ENCODE data around the gene RAP2B.
"Not testable (repeated sequence)": the region's sequence is repeated elsewhere in the genome, so short reads cannot be mapped to it uniquely, and the experiment has no call there.

RAP2B gene

DNA sequence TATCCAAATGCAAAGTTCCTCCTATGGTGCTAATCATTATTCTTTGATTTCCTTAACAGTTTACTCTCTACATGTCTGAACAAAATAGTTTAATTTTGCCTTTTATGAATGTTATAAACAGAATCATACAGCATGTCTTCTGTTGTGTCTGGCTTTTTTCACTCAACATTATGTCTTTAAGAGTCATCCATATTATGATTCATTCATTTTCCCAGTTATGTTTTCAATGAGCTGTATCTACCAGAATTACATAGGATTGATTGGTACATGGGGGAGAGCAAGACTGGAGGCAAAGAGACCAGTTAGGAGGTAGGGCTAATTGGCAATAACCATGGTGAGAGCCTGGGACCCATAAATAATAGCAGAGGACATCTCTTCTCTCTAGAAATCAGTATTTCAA, 16.6 kb upstream of the RAP2B start:
- Histone ChIP-seq H3K4me2 (peak overlapping the region; percentile 83; the same call in 1 of the 2 replicates), H4K20me1 (ENCODE audit: insufficient read depth) (no peaks in the 10 kb centered on the region), H3K36me3 (ENCODE audit: insufficient read depth) (no peaks in the 10 kb centered on the region), H3K4me1 (ENCODE audit: low read depth, poor library complexity, severe bottlenecking) (peaks cover 47% of the 10 kb centered on the region), H3K4me3 (IDR thresholded peaks at IDR 0.05; ENCODE audit: insufficient read depth, low read depth, low read length) (no peak overlapping the region), H3K79me2 (ENCODE audit: insufficient read depth, low read depth) (0 out of 2 replicates have a peak, but pooled peaks cover 3% of the 10 kb centered on the region), H3K27ac (no peak overlapping the region), H3K27me3 (ENCODE audit: insufficient read depth, low read depth) (no peaks in the 10 kb centered on the region), H3K9ac (no peak overlapping the region), H2AFZ (ENCODE audit: low read depth) (no peak overlapping the region)
- TF ChIP-seq, protein P1, sequence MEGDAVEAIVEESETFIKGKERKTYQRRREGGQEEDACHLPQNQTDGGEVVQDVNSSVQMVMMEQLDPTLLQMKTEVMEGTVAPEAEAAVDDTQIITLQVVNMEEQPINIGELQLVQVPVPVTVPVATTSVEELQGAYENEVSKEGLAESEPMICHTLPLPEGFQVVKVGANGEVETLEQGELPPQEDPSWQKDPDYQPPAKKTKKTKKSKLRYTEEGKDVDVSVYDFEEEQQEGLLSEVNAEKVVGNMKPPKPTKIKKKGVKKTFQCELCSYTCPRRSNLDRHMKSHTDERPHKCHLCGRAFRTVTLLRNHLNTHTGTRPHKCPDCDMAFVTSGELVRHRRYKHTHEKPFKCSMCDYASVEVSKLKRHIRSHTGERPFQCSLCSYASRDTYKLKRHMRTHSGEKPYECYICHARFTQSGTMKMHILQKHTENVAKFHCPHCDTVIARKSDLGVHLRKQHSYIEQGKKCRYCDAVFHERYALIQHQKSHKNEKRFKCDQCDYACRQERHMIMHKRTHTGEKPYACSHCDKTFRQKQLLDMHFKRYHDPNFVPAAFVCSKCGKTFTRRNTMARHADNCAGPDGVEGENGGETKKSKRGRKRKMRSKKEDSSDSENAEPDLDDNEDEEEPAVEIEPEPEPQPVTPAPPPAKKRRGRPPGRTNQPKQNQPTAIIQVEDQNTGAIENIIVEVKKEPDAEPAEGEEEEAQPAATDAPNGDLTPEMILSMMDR (conservative IDR thresholded peaks at IDR 0.05; ENCODE audit: low read depth, low read length) = no peak

DNA sequence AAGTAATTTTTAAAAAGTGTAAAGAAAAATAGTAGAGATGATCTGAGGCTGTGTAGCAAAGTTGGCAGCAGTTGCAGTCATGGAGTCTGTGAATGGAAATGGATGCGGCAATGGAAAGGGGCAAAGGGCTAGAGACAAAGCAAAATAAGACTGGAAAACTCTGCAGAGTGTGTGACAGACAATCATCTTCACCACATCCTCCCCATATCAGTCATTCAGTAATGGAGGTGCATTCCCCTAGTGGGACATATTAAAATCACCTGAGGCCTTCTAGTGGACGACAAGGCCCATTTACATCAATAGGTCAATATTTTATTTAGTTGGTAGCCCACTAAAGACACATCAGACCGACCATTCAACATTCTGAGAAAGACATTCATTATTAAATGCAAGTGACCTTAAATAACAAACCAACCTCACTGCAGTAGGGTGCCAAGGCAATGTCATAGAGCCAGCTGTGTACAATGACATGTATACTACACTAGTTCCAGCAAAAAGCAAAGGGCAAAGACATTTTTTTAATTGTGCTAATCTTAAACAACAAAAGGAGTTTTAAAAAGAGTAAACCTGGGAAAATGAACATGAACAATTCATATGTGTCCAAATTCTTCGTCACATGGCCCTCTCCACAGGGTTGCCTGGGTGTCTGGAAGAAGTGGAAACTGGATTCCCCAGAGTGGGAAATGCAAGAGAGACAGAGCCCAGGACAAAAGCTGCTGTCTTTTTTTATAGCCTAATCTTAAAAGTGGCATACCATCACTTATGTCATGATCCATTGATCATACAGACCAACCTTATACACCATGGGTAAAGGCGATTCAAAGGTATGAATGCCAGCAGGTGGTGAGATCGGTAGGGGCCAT, 15.6 kb upstream of the RAP2B start:
- no peak overlapping the region for H3K4me3 ChIP-seq (IDR thresholded peaks at IDR 0.05; ENCODE audit: insufficient read depth, low read depth, low read length)
- H3K4me1 ChIP-seq (ENCODE audit: low read depth, poor library complexity, severe bottlenecking) = peaks cover 44% of the 10 kb centered on the region
- 0 out of 2 replicates have a peak, but pooled peaks cover 3% of the 10 kb centered on the region for H3K79me2 ChIP-seq (ENCODE audit: insufficient read depth, low read depth)
- no peak overlapping the region for H3K4me2 ChIP-seq
- no peaks in the 10 kb centered on the region for H3K36me3 ChIP-seq (ENCODE audit: insufficient read depth)
- no peaks in the 10 kb centered on the region for H3K27me3 ChIP-seq (ENCODE audit: insufficient read depth, low read depth)
- TF ChIP-seq, protein P1 (conservative IDR thresholded peaks at IDR 0.05; ENCODE audit: low read depth, low read length) = no peak
- H2AFZ ChIP-seq (ENCODE audit: low read depth) = no peak overlapping the region
- H4K20me1 ChIP-seq (ENCODE audit: insufficient read depth) = no peaks in the 10 kb centered on the region
- no peak overlapping the region for H3K27ac ChIP-seq
- no peak overlapping the region for H3K9ac ChIP-seq

DNA sequence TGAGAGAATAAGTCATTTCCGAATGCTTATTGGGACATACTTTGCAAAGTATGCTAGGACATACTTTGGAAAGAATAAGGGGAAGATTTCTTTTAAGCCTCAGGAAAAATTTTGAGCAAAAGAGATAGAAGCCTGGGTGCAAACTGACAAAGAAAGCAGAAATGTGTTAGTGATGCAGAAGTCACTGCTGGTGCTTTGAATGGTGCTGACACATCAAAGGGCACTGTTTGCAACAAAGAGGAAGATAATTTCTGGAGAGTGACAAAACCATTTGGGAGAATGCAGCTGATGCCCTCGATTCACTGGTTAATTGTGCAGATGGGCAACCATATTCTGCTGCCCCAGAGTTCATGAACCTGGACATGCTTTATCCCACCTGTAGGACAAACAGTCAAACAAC, 11.0 kb upstream of the RAP2B start:
- H2AFZ ChIP-seq (ENCODE audit: low read depth) = no peak overlapping the region
- H3K27me3 ChIP-seq (ENCODE audit: insufficient read depth, low read depth) = no peaks in the 10 kb centered on the region
- peaks cover 7% of the 10 kb centered on the region for H3K4me1 ChIP-seq (ENCODE audit: low read depth, poor library complexity, severe bottlenecking)
- H3K9ac ChIP-seq = no peak overlapping the region
- H4K20me1 ChIP-seq (ENCODE audit: insufficient read depth) = no peaks in the 10 kb centered on the region
- TF ChIP-seq, protein P1 (conservative IDR thresholded peaks at IDR 0.05; ENCODE audit: low read depth, low read length) = no peak
- no peak overlapping the region for H3K4me2 ChIP-seq
- no peaks in the 10 kb centered on the region for H3K36me3 ChIP-seq (ENCODE audit: insufficient read depth)
- H3K79me2 ChIP-seq (ENCODE audit: insufficient read depth, low read depth) = no peaks in the 10 kb centered on the region
- no peak overlapping the region for H3K4me3 ChIP-seq (IDR thresholded peaks at IDR 0.05; ENCODE audit: insufficient read depth, low read depth, low read length)
- H3K27ac ChIP-seq = no peak overlapping the region

DNA sequence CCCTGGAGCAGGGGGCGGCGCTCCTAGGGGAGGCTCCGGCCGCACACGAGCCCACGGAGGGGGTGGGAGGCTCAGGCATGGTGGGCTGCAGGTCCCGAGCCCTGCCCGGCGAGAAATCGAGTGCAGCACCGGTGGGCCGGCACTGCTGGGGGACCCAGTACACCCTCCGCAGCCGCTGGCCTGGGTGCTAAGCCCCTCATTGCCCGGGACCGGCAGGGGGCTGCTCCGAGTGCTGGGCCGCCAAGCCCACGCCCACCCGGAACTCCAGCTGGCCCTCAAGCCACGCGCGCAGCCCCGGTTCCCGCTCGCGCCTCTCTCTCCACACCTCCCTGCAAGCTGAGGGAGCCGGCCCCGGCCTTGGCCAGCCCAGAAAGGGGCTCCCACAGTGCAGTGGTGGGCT, 6.2 kb upstream of the RAP2B start:
- H3K79me2 ChIP-seq (ENCODE audit: insufficient read depth, low read depth); H3K4me3 ChIP-seq (IDR thresholded peaks at IDR 0.05; ENCODE audit: insufficient read depth, low read depth, low read length); H3K9ac ChIP-seq; H3K36me3 ChIP-seq (ENCODE audit: insufficient read depth); H3K27ac ChIP-seq; H3K4me2 ChIP-seq; H3K27me3 ChIP-seq (ENCODE audit: insufficient read depth, low read depth); H2AFZ ChIP-seq (ENCODE audit: low read depth); H4K20me1 ChIP-seq (ENCODE audit: insufficient read depth): not testable (repeated sequence)
- H3K4me1 ChIP-seq (ENCODE audit: low read depth, poor library complexity, severe bottlenecking) = peaks cover 13% of the 10 kb centered on the region

DNA sequence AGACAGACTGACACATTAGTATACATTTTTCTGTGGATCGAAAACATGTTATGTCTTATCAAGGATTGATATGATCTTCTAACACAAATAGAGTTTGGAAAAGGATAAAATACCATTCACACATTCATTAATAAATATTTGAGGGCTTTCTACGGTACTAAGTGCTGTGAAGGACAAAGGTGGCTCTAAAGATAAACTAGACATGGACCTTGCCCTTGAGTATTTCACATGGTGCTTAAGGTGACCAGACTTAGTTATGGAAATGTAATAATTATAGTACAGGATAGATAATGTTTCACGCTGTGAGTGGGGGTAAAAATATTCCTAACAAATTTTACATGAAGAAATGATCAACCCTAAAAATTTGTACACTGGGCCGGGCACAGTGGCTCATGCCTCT, 3.8 kb upstream of the RAP2B start:
- Histone ChIP-seq H2AFZ (ENCODE audit: low read depth) (no peak overlapping the region), H3K4me3 (IDR thresholded peaks at IDR 0.05; ENCODE audit: insufficient read depth, low read depth, low read length) (no peak overlapping the region), H3K27me3 (ENCODE audit: insufficient read depth, low read depth) (no peaks in the 10 kb centered on the region), H3K4me2 (no peak overlapping the region), H3K36me3 (ENCODE audit: insufficient read depth) (no peaks in the 10 kb centered on the region), H3K9ac (no peak overlapping the region), H3K4me1 (ENCODE audit: low read depth, poor library complexity, severe bottlenecking) (peaks cover 6% of the 10 kb centered on the region), H4K20me1 (ENCODE audit: insufficient read depth) (no peaks in the 10 kb centered on the region), H3K27ac (no peak overlapping the region), H3K79me2 (ENCODE audit: insufficient read depth, low read depth) (peaks cover 10% of the 10 kb centered on the region)
- TF ChIP-seq, protein P1 (conservative IDR thresholded peaks at IDR 0.05; ENCODE audit: low read depth, low read length) = no peak
